GM12874 (cell line): ENCODE results near the gene VWDE.

Experiments
- TF ChIP-seq, protein P1 (sequence below): IDR thresholded peaks from 2 replicates; pipeline ENCODE4 v1.5.1; 2011; ENCODE audit warnings: low read depth, mild to moderate bottlenecking, control low read depth, low read length, moderate library complexity; ENCODE audit not compliant: insufficient read depth

Gene VWDE

DNA sequence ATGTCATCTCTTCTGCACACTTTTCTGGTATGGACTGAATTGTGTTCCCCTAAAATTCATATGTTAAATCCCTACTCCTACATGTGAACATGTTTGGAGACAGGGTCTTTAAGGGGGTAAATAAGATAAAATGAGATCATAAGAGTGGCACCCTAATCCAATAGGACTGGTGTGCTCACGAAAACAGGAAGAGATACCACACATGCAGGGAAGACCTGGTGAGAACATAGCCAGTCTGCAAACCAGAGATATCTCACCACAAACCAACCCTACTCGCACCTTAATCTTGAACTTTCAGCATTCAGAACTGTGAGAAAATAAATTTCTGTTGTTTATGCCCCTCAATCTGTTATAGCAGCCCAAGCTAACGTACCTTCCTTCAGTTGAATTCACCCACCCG is 51.8 kb downstream of the VWDE start:
- TF ChIP-seq, protein P1, sequence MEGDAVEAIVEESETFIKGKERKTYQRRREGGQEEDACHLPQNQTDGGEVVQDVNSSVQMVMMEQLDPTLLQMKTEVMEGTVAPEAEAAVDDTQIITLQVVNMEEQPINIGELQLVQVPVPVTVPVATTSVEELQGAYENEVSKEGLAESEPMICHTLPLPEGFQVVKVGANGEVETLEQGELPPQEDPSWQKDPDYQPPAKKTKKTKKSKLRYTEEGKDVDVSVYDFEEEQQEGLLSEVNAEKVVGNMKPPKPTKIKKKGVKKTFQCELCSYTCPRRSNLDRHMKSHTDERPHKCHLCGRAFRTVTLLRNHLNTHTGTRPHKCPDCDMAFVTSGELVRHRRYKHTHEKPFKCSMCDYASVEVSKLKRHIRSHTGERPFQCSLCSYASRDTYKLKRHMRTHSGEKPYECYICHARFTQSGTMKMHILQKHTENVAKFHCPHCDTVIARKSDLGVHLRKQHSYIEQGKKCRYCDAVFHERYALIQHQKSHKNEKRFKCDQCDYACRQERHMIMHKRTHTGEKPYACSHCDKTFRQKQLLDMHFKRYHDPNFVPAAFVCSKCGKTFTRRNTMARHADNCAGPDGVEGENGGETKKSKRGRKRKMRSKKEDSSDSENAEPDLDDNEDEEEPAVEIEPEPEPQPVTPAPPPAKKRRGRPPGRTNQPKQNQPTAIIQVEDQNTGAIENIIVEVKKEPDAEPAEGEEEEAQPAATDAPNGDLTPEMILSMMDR: no peak

GRCh38 chr7:12350971-12351370 is 52.7 kb downstream of the VWDE start:
- TF ChIP-seq, protein P1: no peak

GRCh38 chr7:12337095-12337494 is 66.6 kb downstream of the VWDE start:
- TF ChIP-seq, protein P1: no peak

DNA sequence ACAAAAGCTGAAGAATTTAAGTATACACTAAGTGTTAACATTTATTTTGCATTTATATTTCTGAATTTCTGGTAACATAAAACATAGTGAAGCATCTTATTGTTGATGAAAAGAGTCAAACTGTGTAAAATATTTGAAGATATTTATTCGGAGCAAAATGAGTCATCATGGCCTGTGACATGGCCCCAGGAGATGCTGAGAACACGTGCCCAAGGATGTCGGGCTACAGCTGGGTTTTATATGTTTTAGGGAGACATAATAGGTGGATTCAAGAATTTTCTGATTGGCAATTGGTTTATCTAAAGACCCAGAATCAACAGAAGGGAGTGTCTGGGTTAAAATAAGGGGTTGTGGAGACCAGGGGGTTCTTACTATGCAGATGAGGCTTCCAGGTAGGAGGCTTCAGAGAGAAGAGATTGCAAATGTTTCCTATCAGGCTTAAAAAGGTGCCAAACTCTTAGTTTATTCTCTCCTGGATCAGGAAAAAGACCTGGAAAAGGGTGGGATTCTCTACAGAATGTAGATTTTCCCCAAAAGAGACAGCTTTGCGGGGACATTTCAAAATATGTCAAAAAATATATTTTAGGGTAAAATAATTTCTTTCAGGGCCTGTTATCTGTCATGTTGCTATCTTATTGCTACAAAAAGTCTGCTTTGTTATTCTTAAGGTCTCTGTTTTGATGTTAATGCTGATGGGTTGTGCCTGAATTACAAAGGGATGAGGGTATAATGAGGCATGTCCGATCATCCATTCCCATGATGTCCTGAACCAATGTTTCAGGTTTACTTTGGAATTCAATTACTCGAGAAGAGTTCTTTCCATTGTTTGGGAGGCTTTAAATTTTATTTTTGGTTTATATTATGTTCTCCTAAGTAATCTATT is 74.5 kb downstream of the VWDE start:
- TF ChIP-seq, protein P1: no peak

DNA sequence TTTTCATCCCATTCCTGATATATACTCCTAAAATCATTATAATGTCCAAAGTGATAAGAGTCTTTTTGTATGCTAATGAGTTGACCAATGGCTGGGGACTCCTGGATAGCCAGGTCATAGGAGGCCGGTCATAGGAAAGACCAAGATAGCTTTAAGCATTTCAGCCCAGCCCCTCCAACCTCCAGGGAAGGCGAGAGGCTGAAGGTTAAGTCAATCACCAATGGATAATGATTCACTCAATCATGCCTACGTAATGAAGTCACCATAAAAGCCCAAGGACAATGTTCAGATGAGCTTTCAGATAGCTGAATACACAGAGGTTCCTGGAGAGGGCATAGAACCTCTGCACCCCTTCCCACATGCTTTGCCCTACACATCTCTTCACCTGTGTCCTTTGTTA is 75.7 kb downstream of the VWDE start:
- TF ChIP-seq, protein P1: no peak

GRCh38 chr7:12325646-12326045 is 78.0 kb downstream of the VWDE start:
- TF ChIP-seq, protein P1: no peak

DNA sequence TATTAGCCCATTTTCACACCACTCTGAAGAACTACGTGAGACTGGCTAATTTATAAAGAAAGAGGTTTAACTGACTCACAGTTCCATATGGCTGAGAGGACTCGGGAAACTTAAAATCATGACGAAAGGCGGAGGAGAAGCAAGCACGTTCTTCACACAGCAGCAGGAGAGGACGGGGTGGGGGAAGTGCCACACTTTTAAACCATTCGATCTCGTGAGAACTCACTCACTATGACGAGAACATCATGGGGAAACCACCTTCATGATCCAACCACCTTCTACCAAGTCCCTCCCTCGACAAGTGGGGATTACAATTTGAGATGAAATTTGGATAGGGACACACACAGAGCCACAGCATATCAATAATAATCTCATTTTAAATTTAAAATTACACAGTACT is 80.2 kb downstream of the VWDE start:
- TF ChIP-seq, protein P1: no peak
